ENCODE results near the gene TREML4. TPM values are rescaled to one million over a fixed set of nuclear protein-coding genes. Genes with fewer than 3 reads are reported as not detected.

The TREML4 gene
- total and polyA plus RNA-seq, 4 donors = 0.08 to 0.31 TPM; not detected in 2

- DNase-seq (ENCODE audit: low spot score) = no peak
- Histone ChIP-seq H3K36me3 (ENCODE audit: control insufficient read depth in 4 of 4, insufficient read depth in 3 of 4, low read depth in 1 of 4, low read length in 3 of 4) (no peaks in the 10 kb centered on the region), H3K9me3 (ENCODE audit: control insufficient read depth in 4 of 4, low read length in 3 of 4) (peaks cover 0 to 3% (median 2%) of the 10 kb centered on the region in 4 donors), H3K27ac (ENCODE audit: low read depth in 1 of 2, low read length in 2 of 2) (no peak overlapping the region), H3K4me1 (ENCODE audit: control insufficient read depth in 4 of 4, insufficient read depth in 4 of 4, low read length in 3 of 4) (no peaks in the 10 kb centered on the region), H3K9ac (ENCODE audit: low read depth in 1 of 2, low read length in 2 of 2) (no peak overlapping the region), H3K27me3 (ENCODE audit: control insufficient read depth in 4 of 4, insufficient read depth in 4 of 4, low read length in 3 of 4) (no peaks in the 10 kb centered on the region), H3K4me3 (ENCODE audit: low read depth in 1 of 3, low read length in 3 of 3) (no peak overlapping the region)
- TF ChIP-seq RXRA (IDR thresholded peaks at IDR 0.05) (no peak), NR2F2 (IDR thresholded peaks at IDR 0.05) (no peak), HNF4G (IDR thresholded peaks at IDR 0.05) (no peak), RAD21 (IDR thresholded peaks at IDR 0.05) (no peak), EGR1 (IDR thresholded peaks at IDR 0.05; ENCODE audit: low read depth in 2 of 2) (no peak), JUND (IDR thresholded peaks at IDR 0.05) (no peak), ZBTB33 (IDR thresholded peaks at IDR 0.05) (no peak), CTCF (IDR thresholded peaks at IDR 0.05; ENCODE audit: low read depth, low read length, missing input control) (no peak), GABPA (IDR thresholded peaks at IDR 0.05 in 1 of 2, conservative IDR thresholded peaks at IDR 0.05 in 1 of 2) (no peak), YY1 (IDR thresholded peaks at IDR 0.05) (no peak), TAF1 (conservative IDR thresholded peaks at IDR 0.05) (no peak), HNF4A (conservative IDR thresholded peaks at IDR 0.05) (no peak), REST (IDR thresholded peaks at IDR 0.05) (no peak), ATF3 (IDR thresholded peaks at IDR 0.05) (no peak), SP1 (IDR thresholded peaks at IDR 0.05) (no peak), MAX (IDR thresholded peaks at IDR 0.05) (no peak), FOXA1 (IDR thresholded peaks at IDR 0.05) (no peak), FOXA2 (IDR thresholded peaks at IDR 0.05) (no peak)
Observed at GRCh38 chr6:41268478-41268877, 40.3 kb downstream of the TREML4 start.
